ENCODE results near the gene MYO1E.

GRCh38 chr15:59360305-59360704 lies 12.4 kb downstream of the MYO1E start:
- peak in 1 of 5 experiments; percentile 24 for TF ChIP-seq CTCF (IDR thresholded peaks at IDR 0.05)
- no peak for TF ChIP-seq POLR2A (IDR thresholded peaks at IDR 0.05)
- TF ChIP-seq POLR2AphosphoS5 (IDR thresholded peaks at IDR 0.05) = no peak

Data from transverse colon (tissue), 4 donors.